HUES48 (cell line): ENCODE results near the gene RPS8.
"Not testable (repeated sequence)": the region's sequence is repeated elsewhere in the genome, so short reads cannot be mapped to it uniquely, and the experiment has no call there.

Experiments used
- H3K27ac ChIP-seq: one replicate; pipeline ENCODE4 v1.7.0; 2013; ENCODE audit warnings: low read depth, low read length, inconsistent platforms
- H3K27me3 ChIP-seq: 2 replicates; pipeline ENCODE4 v1.6.1; 2013; ENCODE audit warnings: mild to moderate bottlenecking, low read length; ENCODE audit not compliant: control insufficient read depth, insufficient read depth
- H3K36me3 ChIP-seq: 2 replicates; pipeline ENCODE4 v1.6.1; 2013; ENCODE audit warnings: low read length; ENCODE audit not compliant: control insufficient read depth, insufficient read depth
- H3K4me1 ChIP-seq: 2 replicates; pipeline ENCODE4 v1.6.1; 2013; ENCODE audit warnings: mild to moderate bottlenecking, low read length; ENCODE audit not compliant: control insufficient read depth, insufficient read depth
- H3K4me3 ChIP-seq: 2 replicates; pipeline ENCODE4 v1.5.1; 2013; ENCODE audit warnings: mild to moderate bottlenecking, low read depth, low read length
- H3K9ac ChIP-seq: 2 replicates; pipeline ENCODE4 v1.6.1; 2013; ENCODE audit warnings: mild to moderate bottlenecking, low read depth, low read length, moderate library complexity
- H3K9me3 ChIP-seq: 2 replicates; pipeline ENCODE4 v1.6.1; 2013; ENCODE audit warnings: low read length; ENCODE audit not compliant: control insufficient read depth, insufficient read depth

Gene RPS8

GRCh38 chr1:44792736-44793502 is 17.6 kb downstream of the RPS8 start:
- Histone ChIP-seq H3K9me3 (no peaks in the 10 kb centered on the region), H3K4me3 (no peak overlapping the region), H3K27ac (peak overlapping the region; percentile 58), H3K36me3 (no peaks in the 10 kb centered on the region), H3K27me3 (no peaks in the 10 kb centered on the region), H3K4me1 (peaks cover 10% of the 10 kb centered on the region), H3K9ac (no peak overlapping the region)

DNA sequence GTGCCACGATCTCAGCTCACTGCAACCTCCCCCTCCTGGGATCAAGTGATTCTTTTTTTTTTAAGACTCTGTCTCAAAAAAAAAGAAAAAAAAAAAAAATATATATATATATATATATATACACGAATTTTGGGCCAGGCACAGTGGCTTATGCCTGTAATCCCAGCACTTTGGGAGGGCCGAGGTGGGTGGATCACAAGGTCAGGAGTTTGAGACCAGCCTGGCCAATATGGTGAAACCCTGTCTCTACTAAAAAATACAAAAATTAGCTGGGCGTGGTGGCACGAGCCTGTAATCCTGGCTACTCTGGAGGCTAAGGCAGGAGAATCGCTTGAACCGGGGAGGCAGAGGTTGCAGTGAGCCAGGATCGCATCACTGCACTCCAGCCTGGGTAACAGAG is 22.5 kb downstream of the RPS8 start:
- not testable (repeated sequence) for H3K4me1 ChIP-seq, H3K27ac ChIP-seq, H3K27me3 ChIP-seq

DNA sequence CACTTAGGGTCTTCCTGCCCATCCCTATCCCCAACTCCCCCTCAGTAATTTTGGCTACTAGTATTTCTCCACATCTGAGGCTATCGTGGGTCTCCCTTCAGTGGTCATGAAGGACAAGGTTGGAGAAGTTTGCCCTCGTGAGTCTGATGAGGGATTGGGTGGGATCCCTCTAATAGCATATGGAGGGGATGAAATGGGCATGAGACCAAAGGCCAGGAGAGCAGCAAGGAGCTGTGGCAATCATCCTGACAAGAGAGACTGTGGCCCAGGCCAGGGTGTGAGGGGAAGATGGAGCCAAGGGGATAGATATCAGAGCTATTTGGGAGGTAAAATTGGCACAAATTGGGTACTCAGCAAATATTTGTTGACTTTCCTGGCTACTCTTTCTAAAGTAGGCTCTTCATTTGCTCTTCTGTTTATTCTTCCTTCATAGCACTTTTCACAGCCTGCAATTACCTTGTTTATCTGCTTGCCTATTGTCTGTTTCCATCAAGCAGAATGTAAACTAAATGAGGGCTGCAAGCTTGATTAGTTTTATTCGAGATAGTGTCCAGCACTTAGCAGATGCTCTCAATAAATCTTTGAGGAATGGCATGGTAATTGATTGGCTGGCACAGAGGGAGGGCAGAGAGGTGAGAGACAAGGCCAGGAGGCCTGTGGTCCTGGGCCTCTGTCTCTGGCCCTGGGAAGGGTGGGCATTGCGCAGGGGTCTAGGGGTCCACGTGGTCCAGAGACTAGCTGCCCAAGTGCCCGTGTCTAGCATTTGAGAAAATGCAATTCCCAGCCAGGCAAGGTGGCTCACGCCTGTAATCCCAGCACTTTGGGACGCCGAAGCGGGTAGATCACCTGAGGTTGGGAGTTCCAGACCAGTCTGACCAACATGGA is 23.4 kb downstream of the RPS8 start:
- Histone ChIP-seq H3K4me1 (no peaks in the 10 kb centered on the region), H3K27me3 (peaks cover 4% of the 10 kb centered on the region), H3K4me3 (no peak overlapping the region), H3K9me3 (no peaks in the 10 kb centered on the region), H3K27ac (no peak overlapping the region), H3K9ac (no peak overlapping the region), H3K36me3 (peaks cover 19% of the 10 kb centered on the region)

More for the DNA sequence above, 22.5 kb downstream of the RPS8 start:
- H3K9me3 ChIP-seq, H3K4me3 ChIP-seq, H3K9ac ChIP-seq: not testable (repeated sequence)
- peaks cover 11% of the 10 kb centered on the region; the same call in 1 of the 2 replicates for H3K36me3 ChIP-seq

DNA sequence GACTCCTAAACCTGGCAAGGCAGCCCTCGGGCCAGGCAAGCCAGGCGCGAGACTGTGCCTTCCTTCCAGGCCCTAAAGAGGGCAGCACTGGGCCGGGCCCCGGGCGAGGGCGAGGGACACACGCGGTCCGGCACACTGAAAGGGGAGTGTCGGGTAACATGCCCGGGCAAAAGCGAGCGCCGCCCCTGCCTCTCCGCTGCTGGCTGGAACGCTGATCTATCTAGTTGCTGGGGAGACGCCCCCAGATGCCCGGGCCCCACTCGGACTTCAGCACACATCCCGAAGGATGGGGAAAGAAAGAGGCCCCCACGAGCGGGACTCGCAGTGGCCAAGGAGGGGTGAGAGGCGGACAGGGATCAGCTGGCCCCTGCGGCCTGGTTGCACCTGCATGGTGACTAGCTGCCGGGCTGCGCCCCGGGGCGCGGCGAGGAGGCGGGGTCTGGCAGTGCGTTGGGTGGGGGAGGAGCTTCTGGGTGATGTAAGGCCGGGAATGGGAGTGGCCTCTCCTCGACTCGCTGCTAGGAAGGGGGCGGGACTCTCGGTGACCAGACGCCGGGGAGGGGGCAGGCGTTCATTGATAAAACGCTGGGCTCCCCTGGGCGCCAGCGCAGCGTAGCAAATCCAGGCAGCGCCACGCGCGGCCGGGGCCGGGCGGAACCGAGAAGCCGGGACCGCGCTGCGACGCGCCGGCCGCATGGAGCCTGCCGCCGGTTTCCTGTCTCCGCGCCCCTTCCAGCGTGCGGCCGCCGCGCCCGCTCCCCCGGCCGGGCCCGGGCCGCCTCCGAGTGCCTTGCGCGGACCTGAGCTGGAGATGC is 24.6 kb downstream of the RPS8 start, which contains the start of gene PLK3:
TSS of gene PLK3 (plus strand) at position 608 of the 815 bp plus-strand sequence. CDS start at position 695, 87 bp downstream.
- peak within 1 kb of the TSS; percentile 89 for H3K9ac ChIP-seq
- no peaks in the 10 kb centered on the region for H3K9me3 ChIP-seq
- peak within 1 kb of the TSS; percentile 75 for H3K4me3 ChIP-seq
- peaks cover 27% of the 10 kb centered on the region for H3K36me3 ChIP-seq
- H3K4me1 ChIP-seq = no peaks in the 10 kb centered on the region
- peak within 1 kb of the TSS; percentile 98 for H3K27ac ChIP-seq
- peaks cover 4% of the 10 kb centered on the region for H3K27me3 ChIP-seq

DNA sequence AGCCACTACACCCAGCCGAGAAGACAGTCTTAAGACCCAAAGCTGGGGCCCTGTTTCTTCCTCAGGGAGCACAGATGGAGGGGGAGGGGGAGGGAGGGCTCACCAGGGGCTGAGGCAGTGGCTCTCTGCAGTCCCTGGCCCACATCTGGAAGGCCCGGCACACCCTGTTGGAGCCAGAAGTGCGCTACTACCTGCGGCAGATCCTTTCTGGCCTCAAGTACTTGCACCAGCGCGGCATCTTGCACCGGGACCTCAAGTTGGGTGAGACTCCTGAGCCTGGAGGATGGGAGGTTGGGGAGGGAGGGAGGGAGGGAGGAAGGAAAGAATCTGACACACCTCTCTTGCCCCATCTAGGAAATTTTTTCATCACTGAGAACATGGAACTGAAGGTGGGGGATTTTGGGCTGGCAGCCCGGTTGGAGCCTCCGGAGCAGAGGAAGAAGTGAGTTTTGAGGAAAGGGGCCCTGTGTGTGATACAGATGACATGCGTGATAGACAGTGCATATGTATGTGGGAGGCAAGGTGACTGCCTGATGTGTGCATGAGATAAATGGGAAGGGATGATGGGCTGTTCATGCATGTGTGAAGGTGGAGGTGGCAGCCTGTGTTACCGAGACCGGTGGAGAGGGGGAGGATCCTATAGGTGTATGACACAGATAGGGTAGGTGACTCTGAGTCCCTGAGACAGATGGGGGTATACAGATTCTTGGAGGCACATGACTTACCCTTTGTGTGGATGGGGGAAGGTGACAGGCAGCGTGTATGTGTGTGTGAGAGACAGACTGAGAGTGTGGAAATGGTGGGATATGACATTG is 26.4 kb downstream of the RPS8 start:
- peaks cover 37% of the 10 kb centered on the region for H3K36me3 ChIP-seq
- no peak overlapping the region; the same call in 1 of the 2 replicates for H3K4me3 ChIP-seq
- H3K9me3 ChIP-seq = no peaks in the 10 kb centered on the region
- peaks cover 4% of the 10 kb centered on the region for H3K27me3 ChIP-seq
- H3K4me1 ChIP-seq = peaks cover under 1% of the 10 kb centered on the region
- H3K27ac ChIP-seq = no peak overlapping the region
- H3K9ac ChIP-seq = no peak overlapping the region

GRCh38 chr1:44802306-44803061 is 27.1 kb downstream of the RPS8 start:
- Histone ChIP-seq H3K27ac (no peak overlapping the region), H3K27me3 (peaks cover 4% of the 10 kb centered on the region), H3K36me3 (peaks cover 40% of the 10 kb centered on the region), H3K4me1 (peaks cover 9% of the 10 kb centered on the region), H3K9me3 (no peaks in the 10 kb centered on the region), H3K4me3 (no peak overlapping the region; the same call in 1 of the 2 replicates), H3K9ac (no peak overlapping the region)

DNA sequence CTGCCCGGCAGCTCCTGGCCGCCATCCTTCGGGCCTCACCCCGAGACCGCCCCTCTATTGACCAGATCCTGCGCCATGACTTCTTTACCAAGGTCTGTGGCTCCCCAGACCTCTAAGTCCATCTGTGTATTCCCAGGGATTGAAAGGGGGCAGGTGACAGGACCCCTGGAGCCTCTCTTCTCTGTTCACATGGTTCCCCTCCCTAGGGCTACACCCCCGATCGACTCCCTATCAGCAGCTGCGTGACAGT is 27.6 kb downstream of the RPS8 start:
- peaks cover 4% of the 10 kb centered on the region for H3K27me3 ChIP-seq
- H3K4me1 ChIP-seq = peaks cover 14% of the 10 kb centered on the region
- peaks cover 40% of the 10 kb centered on the region for H3K36me3 ChIP-seq
- H3K9ac ChIP-seq = no peak overlapping the region
- H3K9me3 ChIP-seq = no peaks in the 10 kb centered on the region
- no peak overlapping the region for H3K27ac ChIP-seq
- H3K4me3 ChIP-seq = no peak overlapping the region

GRCh38 chr1:44803312-44804095 is 28.2 kb downstream of the RPS8 start:
- Histone ChIP-seq H3K9ac (no peak overlapping the region), H3K27ac (no peak overlapping the region), H3K4me3 (no peak overlapping the region), H3K9me3 (no peaks in the 10 kb centered on the region), H3K4me1 (peaks cover 19% of the 10 kb centered on the region), H3K36me3 (peaks cover 40% of the 10 kb centered on the region), H3K27me3 (peaks cover 4% of the 10 kb centered on the region)

DNA sequence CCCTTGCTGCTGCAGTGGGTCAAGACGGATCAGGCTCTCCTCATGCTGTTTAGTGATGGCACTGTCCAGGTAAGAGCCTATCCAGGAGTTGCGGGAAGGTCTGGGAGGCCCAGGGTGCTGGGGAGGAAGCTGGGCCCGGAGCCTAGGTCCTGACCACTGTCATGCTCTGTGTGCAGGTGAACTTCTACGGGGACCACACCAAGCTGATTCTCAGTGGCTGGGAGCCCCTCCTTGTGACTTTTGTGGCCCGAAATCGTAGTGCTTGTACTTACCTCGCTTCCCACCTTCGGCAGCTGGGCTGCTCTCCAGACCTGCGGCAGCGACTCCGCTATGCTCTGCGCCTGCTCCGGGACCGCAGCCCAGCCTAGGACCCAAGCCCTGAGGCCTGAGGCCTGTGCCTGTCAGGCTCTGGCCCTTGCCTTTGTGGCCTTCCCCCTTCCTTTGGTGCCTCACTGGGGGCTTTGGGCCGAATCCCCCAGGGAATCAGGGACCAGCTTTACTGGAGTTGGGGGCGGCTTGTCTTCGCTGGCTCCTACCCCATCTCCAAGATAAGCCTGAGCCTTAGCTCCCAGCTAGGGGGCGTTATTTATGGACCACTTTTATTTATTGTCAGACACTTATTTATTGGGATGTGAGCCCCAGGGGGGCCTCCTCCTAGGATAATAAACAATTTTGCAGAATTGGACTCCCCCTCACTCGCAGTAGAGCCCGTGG is 30.1 kb downstream of the RPS8 start:
- H3K4me3 ChIP-seq = no peak overlapping the region
- no peak overlapping the region for H3K27ac ChIP-seq
- peaks cover 40% of the 10 kb centered on the region for H3K36me3 ChIP-seq
- peaks cover 33% of the 10 kb centered on the region for H3K4me1 ChIP-seq
- H3K9ac ChIP-seq = no peak overlapping the region
- peaks cover 4% of the 10 kb centered on the region for H3K27me3 ChIP-seq
- no peaks in the 10 kb centered on the region for H3K9me3 ChIP-seq
